ENCODE data around the gene TTC28.
"Not testable (repeated sequence)": the region's sequence is repeated elsewhere in the genome, so short reads cannot be mapped to it uniquely, and the experiment has no call there.

TTC28 gene

GRCh38 chr22:28674121-28674563 is 5.5 kb downstream of the TTC28 start:
- DNase-seq (ENCODE audit: low read depth) = peak; percentile 28

DNA sequence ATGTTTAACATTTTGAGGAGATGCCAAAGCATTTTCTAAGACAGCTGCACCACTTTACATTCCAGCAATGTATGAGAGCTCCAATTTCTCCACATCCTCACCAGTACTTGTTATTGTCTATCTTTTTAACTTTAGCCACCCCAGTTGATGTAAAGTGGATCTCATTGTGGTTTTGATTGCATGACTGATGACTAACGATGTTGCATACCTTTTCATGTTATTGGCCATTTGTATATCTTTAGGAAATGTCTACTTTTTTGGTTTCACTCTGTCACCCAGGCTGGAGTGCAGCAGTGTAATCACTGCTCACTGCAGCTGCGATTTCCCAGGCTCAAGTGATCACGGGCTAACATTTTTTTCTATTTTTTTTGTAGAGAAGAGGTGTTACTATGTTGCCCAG is 8.9 kb downstream of the TTC28 start:
- DNase-seq (ENCODE audit: low read depth) = no peak

DNA sequence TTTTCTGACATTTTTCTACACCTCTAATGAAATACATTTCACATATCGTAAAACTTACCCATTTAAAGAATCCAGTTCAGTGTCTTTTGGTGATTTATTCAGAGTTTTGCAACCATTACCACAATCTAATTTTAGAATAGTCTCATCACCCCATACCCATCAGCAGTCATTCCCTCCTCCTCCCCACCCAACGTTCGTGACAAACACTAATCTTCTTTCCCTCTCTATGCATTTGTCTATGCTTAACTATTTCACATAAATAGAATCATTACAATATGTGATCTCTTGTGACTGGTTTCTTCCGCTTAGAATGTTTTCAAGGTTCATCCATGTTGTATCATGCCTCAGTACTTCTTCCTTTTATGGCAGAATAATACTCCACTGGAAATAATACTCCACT is 9.5 kb downstream of the TTC28 start:
- DNase-seq (ENCODE audit: low read depth) = no peak

DNA sequence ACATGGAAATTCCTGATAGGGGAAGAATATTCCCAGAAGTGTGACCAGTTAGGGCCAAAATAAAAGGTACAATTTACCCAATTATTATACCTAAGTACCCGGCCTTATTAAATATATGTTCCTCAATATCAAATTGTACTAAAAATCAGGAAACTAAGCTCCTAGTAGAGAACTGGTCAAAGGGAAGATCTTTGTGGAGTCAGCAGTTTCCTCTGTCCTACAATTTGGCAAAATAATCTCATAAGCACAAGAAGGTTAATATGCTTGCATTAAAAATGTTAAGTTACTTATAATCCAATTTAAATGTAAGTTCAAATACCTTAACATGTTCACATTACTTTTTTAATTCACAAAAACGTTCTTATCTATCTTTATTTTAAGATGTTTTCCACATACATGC is 10.3 kb downstream of the TTC28 start:
- no peak for DNase-seq (ENCODE audit: low read depth)

DNA sequence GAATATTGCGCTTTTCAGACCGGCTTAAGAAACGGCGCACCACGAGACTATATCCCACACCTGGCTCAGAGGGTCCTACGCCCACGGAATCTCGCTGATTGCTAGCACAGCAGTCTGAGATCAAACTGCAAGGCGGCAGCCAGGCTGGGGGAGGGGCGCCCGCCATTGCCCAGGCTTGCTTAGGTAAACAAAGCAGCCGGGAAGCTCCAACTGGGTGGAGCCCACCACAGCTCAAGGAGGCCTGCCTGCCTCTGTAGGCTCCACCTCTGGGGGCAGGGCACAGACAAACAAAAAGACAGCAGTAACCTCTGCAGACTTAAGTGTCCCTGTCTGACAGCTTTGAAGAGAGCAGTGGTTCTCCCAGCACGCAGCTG is 16.1 kb downstream of the TTC28 start:
- DNase-seq (ENCODE audit: low read depth) = not testable (repeated sequence)

- DNase-seq (ENCODE audit: low read depth) = no peak
Measured at GRCh38 chr22:28658448-28658847, 21.2 kb downstream of the TTC28 start.

DNA sequence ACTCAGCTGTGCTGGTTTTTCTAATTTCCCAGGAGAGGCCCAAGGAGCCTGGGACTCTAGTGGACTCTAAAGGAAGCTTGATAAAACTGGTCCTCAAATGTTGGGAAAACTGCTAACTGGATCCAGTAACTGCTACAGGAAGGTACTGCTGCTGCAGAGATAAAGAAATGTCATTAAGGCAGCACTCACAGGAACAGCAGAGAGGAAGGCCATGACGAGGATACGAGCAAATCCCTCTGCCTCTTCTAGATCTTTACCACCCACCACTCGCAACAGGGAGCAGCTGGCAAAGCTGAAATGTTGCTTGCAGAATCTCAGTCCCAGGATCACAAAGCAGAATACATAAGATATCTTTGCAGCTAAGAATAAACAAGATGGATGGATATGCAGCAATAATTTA is 23.5 kb downstream of the TTC28 start:
- no peak for DNase-seq (ENCODE audit: low read depth)

DNA sequence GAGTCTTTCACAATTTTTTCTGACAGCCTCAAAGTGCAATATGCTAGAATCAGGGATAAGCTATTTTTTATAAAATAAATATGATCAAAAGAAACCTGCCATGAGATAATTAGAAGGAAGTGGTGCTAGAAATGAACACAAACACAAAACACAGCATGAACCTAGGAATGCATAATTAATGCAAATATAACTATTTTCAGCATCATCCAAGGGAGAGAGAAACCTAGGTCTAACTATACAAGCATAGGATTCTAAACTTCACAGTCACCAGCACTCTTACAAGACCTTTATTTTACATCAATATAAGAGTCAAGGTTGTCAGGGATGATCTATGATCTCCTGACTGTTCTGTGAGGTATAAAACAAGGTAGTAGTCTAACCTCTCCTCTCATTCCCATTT is 29.2 kb downstream of the TTC28 start:
- no peak for DNase-seq (ENCODE audit: low read depth)

- no peak for DNase-seq (ENCODE audit: low read depth)
Measured at GRCh38 chr22:28648792-28649191, 30.8 kb downstream of the TTC28 start.

GRCh38 chr22:28647216-28647615 is 32.4 kb downstream of the TTC28 start:
- no peak for DNase-seq (ENCODE audit: low read depth)

- DNase-seq (ENCODE audit: low read depth) = no peak
Measured at GRCh38 chr22:28639321-28639720, 40.3 kb downstream of the TTC28 start.

GRCh38 chr22:28637225-28637624 is 42.4 kb downstream of the TTC28 start:
- DNase-seq (ENCODE audit: low read depth) = no peak

DNA sequence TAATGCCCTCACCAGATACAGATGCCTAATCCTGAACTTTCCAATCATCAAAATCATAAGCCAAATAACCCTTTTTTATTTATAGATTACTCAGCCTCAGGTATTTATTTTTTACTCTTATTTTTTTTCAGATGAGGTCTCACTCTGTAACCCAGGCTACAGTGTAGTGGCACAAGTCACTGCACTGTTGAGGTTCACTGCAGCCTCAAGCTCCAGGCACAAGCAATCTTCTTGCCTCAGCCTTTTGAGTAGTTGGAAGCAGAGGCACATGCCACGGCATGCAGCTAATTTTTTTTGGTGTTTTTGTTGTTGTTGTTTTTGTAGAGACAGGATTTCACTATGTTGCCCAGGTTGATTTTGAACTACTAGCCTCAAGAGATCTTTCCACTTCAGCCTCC is 49.5 kb downstream of the TTC28 start:
- DNase-seq (ENCODE audit: low read depth) = no peak

DNA sequence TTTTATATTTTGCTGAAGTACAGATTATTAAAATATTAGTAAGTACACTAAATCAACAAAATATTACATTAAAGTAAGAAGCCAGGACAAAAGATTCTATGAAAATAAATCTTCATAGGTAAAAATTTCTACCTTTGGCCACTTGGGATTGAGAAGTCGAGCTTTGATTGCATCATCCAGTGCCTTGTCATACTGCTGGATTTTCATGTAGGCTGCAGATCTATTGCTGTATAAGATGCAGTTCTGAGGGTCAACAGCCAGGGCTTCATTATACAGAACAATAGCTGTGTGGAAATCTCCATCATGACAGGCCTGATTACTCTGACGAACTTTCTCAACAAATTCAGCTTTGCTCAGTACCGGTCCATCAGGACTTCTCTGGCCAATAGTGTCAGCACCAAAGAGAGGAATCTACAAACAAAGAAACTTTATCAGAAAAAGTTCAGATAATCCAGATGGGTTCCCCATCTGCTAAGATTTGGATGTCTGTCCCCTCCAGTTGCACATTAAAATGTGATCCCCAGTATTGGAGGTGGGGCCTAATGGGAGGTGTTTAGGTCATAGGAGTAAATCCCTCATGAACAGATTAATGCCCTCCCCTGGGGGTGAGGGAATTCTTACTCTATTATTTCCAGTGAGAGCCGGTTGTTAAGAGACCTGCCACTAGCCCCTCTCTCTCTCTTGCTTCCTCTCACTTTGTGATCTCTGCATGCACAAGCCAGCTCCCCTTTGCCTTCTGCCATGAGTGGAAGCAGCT is 50.0 kb downstream of the TTC28 start:
- no peak for DNase-seq (ENCODE audit: low read depth)

DNA sequence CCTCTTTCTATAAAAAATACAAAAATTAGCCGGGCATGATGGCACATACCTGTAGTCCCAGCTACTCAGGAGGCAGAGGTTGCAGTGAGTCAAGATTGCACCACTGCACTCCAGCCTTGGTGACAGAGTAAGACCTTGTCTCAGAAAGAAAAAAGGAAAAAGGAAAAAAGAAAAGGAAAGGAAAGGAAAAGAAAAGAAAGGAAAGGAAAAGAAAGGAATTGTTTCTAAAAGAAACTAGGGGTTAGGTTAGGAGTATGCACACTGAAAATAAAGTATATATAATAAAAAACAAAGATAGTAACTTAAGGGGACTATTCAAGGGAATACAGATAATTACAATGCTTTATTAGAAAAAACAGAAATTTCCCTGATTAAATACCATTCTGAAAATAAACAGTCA is 50.9 kb downstream of the TTC28 start:
- DNase-seq (ENCODE audit: low read depth) = no peak

- no peak for DNase-seq (ENCODE audit: low read depth)
Measured at GRCh38 chr22:28627791-28628190, 51.8 kb downstream of the TTC28 start.

GRCh38 chr22:28620244-28620922 is 59.3 kb downstream of the TTC28 start:
- no peak for DNase-seq (ENCODE audit: low read depth)

GRCh38 chr22:28619236-28619635 is 60.4 kb downstream of the TTC28 start:
- DNase-seq (ENCODE audit: low read depth) = no peak

DNA sequence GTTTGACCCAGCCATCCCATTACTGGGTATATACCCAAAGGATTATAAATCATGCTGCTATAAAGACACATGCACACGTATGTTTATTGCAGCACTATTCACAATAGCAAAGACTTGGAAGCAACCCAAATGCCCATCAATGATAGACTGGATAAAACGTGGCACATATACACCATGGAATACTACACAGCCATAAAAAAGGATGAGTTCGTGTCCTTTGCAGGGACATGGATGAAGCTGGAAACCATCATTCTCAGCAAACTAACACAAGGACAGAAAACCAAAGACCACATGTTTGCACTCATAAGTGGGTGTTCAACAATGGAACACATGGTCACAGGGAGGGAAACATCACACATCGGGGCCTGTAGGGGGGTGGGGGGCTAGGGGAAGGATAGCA is 64.2 kb downstream of the TTC28 start:
- not testable (repeated sequence) for DNase-seq (ENCODE audit: low read depth)

DNA sequence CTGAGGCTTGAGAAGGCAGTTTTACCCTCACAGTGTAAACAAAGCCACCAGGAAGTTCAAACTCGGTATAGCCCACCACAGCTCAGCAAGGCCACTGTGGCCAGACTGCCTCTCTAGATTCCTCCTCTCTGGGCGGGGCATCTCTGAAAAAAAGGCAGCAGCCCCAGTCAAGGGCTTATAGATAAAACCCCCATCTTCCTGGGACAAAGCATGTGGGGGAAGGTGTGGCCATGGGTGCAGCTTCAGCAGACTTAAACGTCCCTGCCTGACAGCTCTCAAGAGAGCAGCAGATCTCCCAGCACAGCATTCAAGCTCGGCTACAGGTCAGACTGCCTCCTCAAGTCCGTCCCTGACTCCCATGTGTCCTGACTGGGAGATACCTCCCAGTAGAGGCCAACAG is 69.7 kb downstream of the TTC28 start:
- no peak for DNase-seq (ENCODE audit: low read depth)

DNA sequence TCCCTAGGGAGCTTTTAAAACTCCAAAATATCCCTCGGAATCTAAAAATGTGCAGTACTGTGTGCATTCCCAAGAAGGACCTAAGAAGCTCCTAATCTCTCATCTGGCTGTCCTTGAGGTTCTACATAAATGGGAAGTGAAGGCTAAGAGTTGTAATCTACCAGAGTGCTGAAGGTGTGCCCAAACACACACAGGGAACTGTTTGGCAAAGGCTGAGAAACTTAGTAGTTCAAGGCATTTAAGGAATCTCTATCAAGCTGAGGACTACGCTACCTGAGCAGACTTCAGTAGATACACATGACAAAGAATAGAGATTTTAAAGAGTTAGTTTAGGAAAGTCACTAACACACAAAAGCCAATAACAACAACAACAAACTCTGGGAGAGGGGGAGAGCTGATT is 71.1 kb downstream of the TTC28 start:
- no peak for DNase-seq (ENCODE audit: low read depth)

- DNase-seq (ENCODE audit: low read depth) = no peak
Measured at GRCh38 chr22:28607795-28608194, 71.8 kb downstream of the TTC28 start.

DNA sequence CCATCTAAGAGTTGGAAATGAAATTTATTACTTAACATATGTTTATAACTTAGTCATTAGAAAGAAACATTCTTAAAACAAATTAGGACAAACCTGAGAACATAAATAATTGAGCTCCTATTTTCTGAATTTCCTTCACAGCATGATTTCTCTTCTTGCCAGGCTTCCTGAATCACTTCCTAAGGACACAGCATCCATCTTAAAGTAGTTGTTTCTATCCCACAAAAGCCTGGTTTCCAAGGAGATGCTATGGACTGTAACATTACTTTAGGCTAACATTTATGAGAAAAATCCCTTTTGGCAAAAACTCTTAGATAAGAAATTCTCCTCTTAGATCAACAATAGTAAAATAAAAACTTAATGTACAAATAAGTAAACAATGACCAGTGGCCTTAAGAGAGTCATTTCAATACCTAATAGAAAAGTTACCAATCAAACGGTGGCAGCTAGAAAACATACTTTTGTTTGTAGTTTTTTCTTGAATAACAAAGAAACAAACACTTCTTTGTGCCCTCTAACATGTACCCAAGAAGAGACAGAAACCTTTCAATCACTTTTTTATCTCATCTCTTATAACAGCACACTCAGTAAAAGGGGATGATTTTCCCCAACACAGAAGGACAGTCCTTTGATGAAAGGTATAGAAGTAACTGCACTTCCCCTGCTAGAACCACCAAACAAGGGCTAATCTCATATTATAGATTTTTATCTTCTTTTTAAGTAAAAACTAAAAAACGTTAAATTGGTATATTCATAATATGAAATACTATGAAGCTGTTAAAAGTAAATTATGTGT is 74.5 kb downstream of the TTC28 start:
- DNase-seq (ENCODE audit: low read depth) = no peak

Measured in non-pigmented ciliary epithelial cell (primary cell).